Metanephros (tissue), 2 donors: ENCODE data around the gene OR2L8. TPM values are rescaled to one million over a fixed set of nuclear protein-coding genes. Genes with fewer than 3 reads are reported as not detected.

Experiments
- small RNA-seq: library from RNA; depleted of rRNA; stranded (forward); fragments of <200 nt; gene quantifications from one replicate; pipeline ENCODE3, GENCODE V24; 2014; ENCODE audit warnings: low replicate concordance
- total RNA-seq: library from RNA; depleted of rRNA; stranded (reverse); fragments of >200 nt; gene quantifications from one replicate; pipeline ENCODE4 v1.2.3, GENCODE V29; 2014

The OR2L8 gene
- total RNA-seq = not detected

GRCh38 chr1:247948558-247948957 is at the start of gene OR2L8:
Gene OR2L8, plus strand, starts transcription at chr1:247948858. Its CDS starts 0 bp downstream, at chr1:247948858.

GRCh38 chr1:247919952-247920351 is 28.7 kb upstream of the OR2L8 start, which contains the start of gene OR2T8:
Gene OR2T8, plus strand, starts transcription at chr1:247920252. Its CDS starts 766 bp downstream, at chr1:247921018.

GRCh38 chr1:247924868-247925267 is 23.8 kb upstream of the OR2L8 start, which contains the start of gene OR2AJ1:
Gene OR2AJ1, plus strand, starts transcription at chr1:247924889. Its CDS starts 8,880 bp downstream, at chr1:247933769.

GRCh38 chr1:247964933-247965332 is 16.3 kb downstream of the OR2L8 start, which contains the start of gene OR2AK2:
Gene OR2AK2, plus strand, starts transcription at chr1:247965233. Its CDS starts 144 bp downstream, at chr1:247965377.

Small RNAs within 50 kb of the gene (small RNA-seq; reads per million reads assigned to genes)
- gene RF00019 = not detected

Other genes with a start within 250 kb of the OR2L8 start
- gene OR6F1, start 232.2 kb upstream of the OR2L8 start, total RNA-seq = not detected
- gene OR14K1, start 210.2 kb upstream of the OR2L8 start, total RNA-seq = not detected
- gene OR14A2, start 200.7 kb upstream of the OR2L8 start, total RNA-seq = not detected
- gene OR1C1, start 188.3 kb upstream of the OR2L8 start, total RNA-seq = not detected
- not detected for gene OR14A16, start 124.7 kb upstream of the OR2L8 start, total RNA-seq
- not detected for gene OR11L1, start 107.0 kb upstream of the OR2L8 start, total RNA-seq
- 9.3 TPM for gene TRIM58, start 91.7 kb upstream of the OR2L8 start, total RNA-seq
- 2.6 TPM for gene OR2W3, start 53.3 kb upstream of the OR2L8 start, total RNA-seq
- gene OR2T8, start 28.6 kb upstream of the OR2L8 start, total RNA-seq = not detected
- not detected for gene OR2AJ1, start 24.0 kb upstream of the OR2L8 start, total RNA-seq
- not detected for gene OR2AK2, start 16.4 kb downstream of the OR2L8 start, total RNA-seq
- gene OR2L5, start 64.8 kb downstream of the OR2L8 start, total RNA-seq = not detected
- gene OR2L2, start 81.2 kb downstream of the OR2L8 start, total RNA-seq = 0.06 TPM
- gene OR2L3, start 98.0 kb downstream of the OR2L8 start, total RNA-seq = not detected
- not detected for gene OR2L13, start 146.3 kb downstream of the OR2L8 start, total RNA-seq
- not detected for gene OR2M5, start 196.3 kb downstream of the OR2L8 start, total RNA-seq
- not detected for gene OR2M2, start 226.0 kb downstream of the OR2L8 start, total RNA-seq
- not detected for gene OR2M3, start 248.4 kb downstream of the OR2L8 start, total RNA-seq